ENCODE measurements around the gene GPR148. TPM values are rescaled to one million over a fixed set of nuclear protein-coding genes. Genes with fewer than 3 reads are reported as not detected.
"Not testable (repeated sequence)": the region's sequence is repeated elsewhere in the genome, so short reads cannot be mapped to it uniquely, and the experiment has no call there.

The GPR148 gene, protein sequence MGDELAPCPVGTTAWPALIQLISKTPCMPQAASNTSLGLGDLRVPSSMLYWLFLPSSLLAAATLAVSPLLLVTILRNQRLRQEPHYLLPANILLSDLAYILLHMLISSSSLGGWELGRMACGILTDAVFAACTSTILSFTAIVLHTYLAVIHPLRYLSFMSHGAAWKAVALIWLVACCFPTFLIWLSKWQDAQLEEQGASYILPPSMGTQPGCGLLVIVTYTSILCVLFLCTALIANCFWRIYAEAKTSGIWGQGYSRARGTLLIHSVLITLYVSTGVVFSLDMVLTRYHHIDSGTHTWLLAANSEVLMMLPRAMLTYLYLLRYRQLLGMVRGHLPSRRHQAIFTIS
- total RNA-seq = not detected
- not detected for polyA plus RNA-seq (ENCODE audit: insufficient read depth in 1 of 8, insufficient read length in 8 of 8, low replicate concordance in 1 of 8)
- long read RNA-seq, donor 1 = 0 reads
- long read RNA-seq, donor 2 = 0 reads
- long read RNA-seq, donor 3 = 0 reads
- long read RNA-seq, donor 4 = 0 reads
- long read RNA-seq, donor 5 = 0 reads
- long read RNA-seq, donor 6 = 0 reads
- long read RNA-seq, donor 7 = 0 reads
- long read RNA-seq, donor 8 = 0 reads
- long read RNA-seq, donor 9 = 0 reads
- long read RNA-seq, donor 10 = 0 reads
- long read RNA-seq, donor 11 = 0 reads

DNA sequence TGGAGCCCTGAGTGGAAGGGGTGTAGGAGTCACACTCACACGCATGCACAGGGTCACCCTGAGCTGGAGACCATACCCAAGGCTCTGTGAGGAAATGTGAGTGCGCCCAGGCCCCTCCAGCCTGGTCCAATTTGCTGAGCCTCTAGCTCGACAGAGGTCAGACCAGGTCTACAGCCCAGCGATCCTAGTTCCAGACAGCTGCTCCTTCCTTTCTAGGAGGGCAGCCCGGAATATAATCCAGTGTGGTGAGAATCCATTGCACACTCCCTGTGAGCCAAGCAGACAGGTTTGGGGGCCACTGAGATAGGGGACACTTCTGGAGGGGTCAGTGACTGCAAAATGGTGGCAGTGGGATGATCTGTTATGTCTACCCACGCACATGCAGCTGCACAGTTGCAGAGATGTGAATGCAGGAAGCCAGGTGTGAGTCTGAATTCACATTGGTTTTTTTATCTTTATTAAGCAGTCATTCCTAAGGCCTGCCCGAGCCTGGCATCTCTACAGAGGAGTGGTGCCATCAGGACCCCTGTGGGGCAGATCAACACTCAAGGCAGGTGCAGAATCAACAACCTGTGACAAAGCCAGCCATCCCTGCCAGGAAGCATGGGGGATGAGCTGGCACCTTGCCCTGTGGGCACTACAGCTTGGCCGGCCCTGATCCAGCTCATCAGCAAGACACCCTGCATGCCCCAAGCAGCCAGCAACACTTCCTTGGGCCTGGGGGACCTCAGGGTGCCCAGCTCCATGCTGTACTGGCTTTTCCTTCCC, at the start of gene GPR148:
GPR148 (plus strand) TSS at position 522 of the 768 bp plus-strand sequence; CDS start at position 604, 82 bp downstream.
- no peak within 1 kb of the TSS for H3K27ac ChIP-seq (ENCODE audit: low read length)
- no peaks in the 10 kb centered on the region for H3K36me3 ChIP-seq (ENCODE audit: control insufficient read depth, insufficient read depth, low read length)
- H3K27me3 ChIP-seq (ENCODE audit: control insufficient read depth, insufficient read depth, low read length) = peaks cover 21% of the 10 kb centered on the region
- H3K4me1 ChIP-seq (ENCODE audit: control insufficient read depth, insufficient read depth, low read length) = peaks cover 12% of the 10 kb centered on the region
- WGBS (ENCODE audit: insufficient coverage) = 72% methylated on average over 7 of the region's 8 CpGs
- DNase-seq = no peak
- no peak within 1 kb of the TSS for H3K4me3 ChIP-seq (ENCODE audit: low read length)
- H3K9me3 ChIP-seq (replicated peaks; ENCODE audit: control insufficient read depth, low read depth, low read length) = no peaks in the 10 kb centered on the region

DNA sequence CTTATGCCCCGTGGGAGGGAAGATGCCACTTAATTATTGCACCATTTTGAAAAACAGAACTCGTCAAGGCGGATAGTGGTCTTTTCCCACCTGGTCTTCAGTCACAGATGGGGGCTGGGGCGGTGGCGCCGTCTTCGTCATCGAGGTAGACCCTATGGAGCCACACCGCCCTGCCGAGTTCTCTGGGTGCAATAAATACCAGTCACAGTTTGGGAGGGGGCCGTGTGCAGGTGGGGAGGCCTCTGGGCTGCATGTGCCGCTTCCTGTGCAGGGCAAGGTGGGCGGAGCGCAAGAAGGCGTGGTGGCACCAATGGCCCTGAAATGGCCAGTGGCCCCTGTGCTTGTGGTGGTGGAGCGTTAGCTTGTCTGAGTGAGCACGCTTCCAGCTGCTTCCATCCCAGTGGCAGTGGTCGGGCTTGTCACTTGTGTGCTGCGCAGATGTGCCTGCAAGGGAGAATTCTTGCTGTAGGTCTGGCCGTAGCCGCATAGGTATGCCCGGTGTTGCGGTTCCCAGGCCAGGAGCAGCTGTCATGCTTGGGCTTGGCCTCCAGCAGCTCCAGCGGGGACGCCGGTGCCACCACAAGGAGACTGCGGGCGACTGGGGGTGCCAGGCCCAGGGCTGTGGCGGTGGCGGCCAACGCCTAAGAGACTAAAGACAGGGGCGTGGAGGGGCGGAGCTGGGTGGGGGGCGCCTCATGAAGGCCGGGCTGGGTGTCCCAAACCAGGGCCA, 36.7 kb upstream of the GPR148 start:
- not testable (repeated sequence) for H3K4me3 ChIP-seq (ENCODE audit: low read length); H3K27me3 ChIP-seq (ENCODE audit: control insufficient read depth, insufficient read depth, low read length); H3K27ac ChIP-seq (ENCODE audit: low read length); H3K36me3 ChIP-seq (ENCODE audit: control insufficient read depth, insufficient read depth, low read length); H3K4me1 ChIP-seq (ENCODE audit: control insufficient read depth, insufficient read depth, low read length); H3K9me3 ChIP-seq (replicated peaks; ENCODE audit: control insufficient read depth, low read depth, low read length); DNase-seq
- no CpG with 5 or more reads among the region's 35 CpGs for WGBS (ENCODE audit: insufficient coverage)

DNA sequence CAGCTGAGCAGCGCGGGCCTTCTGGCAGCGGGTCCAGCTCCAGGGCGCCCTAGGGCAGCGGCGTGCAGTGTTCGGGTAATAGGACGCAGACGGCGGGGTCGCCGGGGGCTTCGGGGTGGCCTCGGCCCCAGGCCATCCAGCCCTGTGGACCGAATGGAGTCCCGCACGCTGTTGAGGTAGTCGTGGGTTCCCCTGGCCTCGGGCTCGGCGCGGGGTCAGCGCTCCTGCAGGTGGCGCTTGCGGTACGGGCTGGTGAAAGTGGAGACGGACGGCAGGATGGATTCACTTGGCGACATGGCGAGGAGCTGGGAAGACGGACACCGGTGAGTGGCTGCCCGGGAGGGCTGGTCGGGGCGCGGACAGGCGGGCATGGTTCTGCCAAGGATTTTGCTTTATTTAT, 35.4 kb upstream of the GPR148 start:
- not testable (repeated sequence) for H3K36me3 ChIP-seq (ENCODE audit: control insufficient read depth, insufficient read depth, low read length); H3K27me3 ChIP-seq (ENCODE audit: control insufficient read depth, insufficient read depth, low read length); H3K4me1 ChIP-seq (ENCODE audit: control insufficient read depth, insufficient read depth, low read length); H3K9me3 ChIP-seq (replicated peaks; ENCODE audit: control insufficient read depth, low read depth, low read length); H3K27ac ChIP-seq (ENCODE audit: low read length); DNase-seq; H3K4me3 ChIP-seq (ENCODE audit: low read length)
- WGBS (ENCODE audit: insufficient coverage) = 0% methylated on average over 10 of the region's 37 CpGs

DNA sequence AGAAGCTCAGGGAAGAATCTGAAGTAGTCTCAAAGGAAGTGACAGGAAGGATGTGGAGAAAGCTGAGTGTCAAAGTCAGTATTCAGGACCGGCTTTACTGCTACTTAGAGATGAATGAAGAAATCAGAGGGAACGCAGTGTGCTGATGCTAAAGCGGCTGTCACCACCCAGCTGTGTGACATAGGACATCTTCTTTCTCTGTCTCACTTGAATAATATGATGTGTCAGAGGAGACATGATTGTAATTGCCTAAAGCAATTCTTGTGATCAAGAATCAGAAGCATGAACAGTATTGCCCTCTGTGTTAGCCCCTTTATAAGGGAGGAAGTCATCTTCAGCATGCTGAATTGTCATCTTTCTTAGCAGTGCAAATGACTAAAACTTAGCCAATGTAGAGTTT, 25.6 kb upstream of the GPR148 start:
- H3K4me3 ChIP-seq (ENCODE audit: low read length); H3K27ac ChIP-seq (ENCODE audit: low read length); DNase-seq; H3K36me3 ChIP-seq (ENCODE audit: control insufficient read depth, insufficient read depth, low read length); H3K9me3 ChIP-seq (replicated peaks; ENCODE audit: control insufficient read depth, low read depth, low read length); H3K4me1 ChIP-seq (ENCODE audit: control insufficient read depth, insufficient read depth, low read length); H3K27me3 ChIP-seq (ENCODE audit: control insufficient read depth, insufficient read depth, low read length): not testable (repeated sequence)
- WGBS (ENCODE audit: insufficient coverage) = 56% methylated on average over 1 of the region's 3 CpGs

DNA sequence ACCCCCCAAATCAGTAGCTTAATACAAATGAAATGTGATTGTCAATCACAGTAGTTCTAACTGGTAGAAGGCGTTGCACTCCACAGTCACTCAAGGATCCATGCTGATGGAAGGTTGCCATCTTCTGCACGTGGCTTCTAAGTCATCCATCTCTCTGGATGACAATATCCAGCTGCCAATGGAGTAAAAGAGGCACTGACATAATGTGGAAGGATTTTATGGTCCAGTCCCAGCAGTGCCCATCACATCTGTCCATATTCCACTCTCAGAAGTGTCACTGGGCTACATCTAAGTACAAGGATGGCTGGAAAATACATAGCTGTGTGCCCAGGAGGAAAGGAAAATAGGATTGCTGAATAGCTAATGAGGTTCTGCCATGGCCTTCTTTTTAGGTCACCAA, 14.1 kb upstream of the GPR148 start:
- H3K9me3 ChIP-seq (replicated peaks; ENCODE audit: control insufficient read depth, low read depth, low read length); H3K27me3 ChIP-seq (ENCODE audit: control insufficient read depth, insufficient read depth, low read length); H3K4me1 ChIP-seq (ENCODE audit: control insufficient read depth, insufficient read depth, low read length); DNase-seq; H3K27ac ChIP-seq (ENCODE audit: low read length); H3K36me3 ChIP-seq (ENCODE audit: control insufficient read depth, insufficient read depth, low read length); H3K4me3 ChIP-seq (ENCODE audit: low read length): not testable (repeated sequence)
- WGBS (ENCODE audit: insufficient coverage) = no CpG with 5 or more reads among the region's 2 CpGs

DNA sequence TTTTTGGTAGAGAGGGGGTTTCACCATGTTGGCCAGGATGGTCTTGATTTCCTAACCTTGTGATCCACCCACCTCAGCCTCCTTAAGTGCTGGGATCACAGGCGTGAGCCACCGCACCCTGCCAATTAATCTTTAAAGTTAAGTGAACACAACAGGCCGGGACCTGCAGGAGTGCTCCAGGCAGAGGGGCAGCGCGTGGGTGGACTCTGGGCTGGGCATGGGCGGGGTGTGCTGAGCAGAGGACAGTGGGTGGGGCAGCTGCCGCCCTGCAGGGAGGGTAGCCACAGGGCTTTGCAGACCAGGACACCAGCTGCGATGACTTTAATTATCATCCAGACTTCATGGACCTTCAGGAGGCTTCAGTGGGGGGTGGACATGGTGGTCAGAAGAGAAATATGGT, 8.8 kb upstream of the GPR148 start:
- Histone ChIP-seq H3K9me3 (replicated peaks; ENCODE audit: control insufficient read depth, low read depth, low read length) (no peaks in the 10 kb centered on the region), H3K27me3 (ENCODE audit: control insufficient read depth, insufficient read depth, low read length) (no peaks in the 10 kb centered on the region), H3K4me1 (ENCODE audit: control insufficient read depth, insufficient read depth, low read length) (no peaks in the 10 kb centered on the region), H3K27ac (ENCODE audit: low read length) (no peak overlapping the region), H3K36me3 (ENCODE audit: control insufficient read depth, insufficient read depth, low read length) (no peaks in the 10 kb centered on the region), H3K4me3 (ENCODE audit: low read length) (no peak overlapping the region)
- WGBS (ENCODE audit: insufficient coverage) = 76% methylated on average over 5 of the region's 8 CpGs
- DNase-seq = no peak

DNA sequence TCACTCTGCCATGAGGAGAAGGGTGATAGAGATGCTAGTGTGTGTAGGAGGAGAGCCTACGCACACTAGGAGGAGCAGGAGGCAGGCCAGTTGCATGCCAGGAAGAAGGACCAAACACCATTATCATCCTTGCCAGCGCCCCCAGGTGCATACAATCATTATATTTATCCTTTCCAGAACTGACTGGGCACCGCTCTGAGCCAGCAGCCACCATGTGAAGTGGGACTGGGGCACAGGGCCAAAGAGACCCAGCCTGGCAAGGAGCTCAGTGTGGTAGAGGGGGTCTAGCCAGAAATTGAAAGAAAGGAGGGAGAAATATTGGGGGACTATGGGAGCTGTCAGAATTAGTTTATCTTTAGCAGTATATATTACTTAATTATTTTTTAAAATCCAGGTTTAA, 8.3 kb upstream of the GPR148 start:
- WGBS (ENCODE audit: insufficient coverage) = no CpG with 5 or more reads among the region's 3 CpGs
- Histone ChIP-seq H3K36me3 (ENCODE audit: control insufficient read depth, insufficient read depth, low read length) (no peaks in the 10 kb centered on the region), H3K4me1 (ENCODE audit: control insufficient read depth, insufficient read depth, low read length) (no peaks in the 10 kb centered on the region), H3K27me3 (ENCODE audit: control insufficient read depth, insufficient read depth, low read length) (no peaks in the 10 kb centered on the region), H3K4me3 (ENCODE audit: low read length) (no peak overlapping the region), H3K27ac (ENCODE audit: low read length) (no peak overlapping the region), H3K9me3 (replicated peaks; ENCODE audit: control insufficient read depth, low read depth, low read length) (no peaks in the 10 kb centered on the region)
- DNase-seq = no peak

DNA sequence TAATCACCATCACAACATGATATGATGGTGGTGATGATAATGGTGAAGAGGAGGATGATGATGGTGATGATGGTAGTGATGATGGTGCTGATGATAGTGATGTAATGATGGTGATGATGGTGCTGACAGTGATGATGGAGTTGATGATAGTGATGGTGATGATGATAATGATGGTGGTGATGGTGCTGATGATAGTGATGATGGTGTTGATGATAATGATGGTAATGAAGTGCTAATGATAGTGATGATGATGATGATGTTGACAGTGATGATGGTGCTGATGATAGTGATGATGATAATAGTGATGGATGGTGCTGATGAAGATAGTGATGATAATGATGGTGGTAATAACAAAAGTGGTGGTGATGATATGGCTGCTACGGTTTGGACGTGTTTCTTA, 4.4 kb upstream of the GPR148 start:
- no peak overlapping the region for H3K4me3 ChIP-seq (ENCODE audit: low read length)
- DNase-seq = no peak
- whole genome bisulfite sequencing (ENCODE audit: insufficient coverage) = 93% methylated on average over 2 of the region's 2 CpGs
- H3K27me3 ChIP-seq (ENCODE audit: control insufficient read depth, insufficient read depth, low read length) = peaks cover 20% of the 10 kb centered on the region
- H3K4me1 ChIP-seq (ENCODE audit: control insufficient read depth, insufficient read depth, low read length) = peaks cover 12% of the 10 kb centered on the region
- no peaks in the 10 kb centered on the region for H3K9me3 ChIP-seq (replicated peaks; ENCODE audit: control insufficient read depth, low read depth, low read length)
- H3K27ac ChIP-seq (ENCODE audit: low read length) = no peak overlapping the region
- no peaks in the 10 kb centered on the region for H3K36me3 ChIP-seq (ENCODE audit: control insufficient read depth, insufficient read depth, low read length)

DNA sequence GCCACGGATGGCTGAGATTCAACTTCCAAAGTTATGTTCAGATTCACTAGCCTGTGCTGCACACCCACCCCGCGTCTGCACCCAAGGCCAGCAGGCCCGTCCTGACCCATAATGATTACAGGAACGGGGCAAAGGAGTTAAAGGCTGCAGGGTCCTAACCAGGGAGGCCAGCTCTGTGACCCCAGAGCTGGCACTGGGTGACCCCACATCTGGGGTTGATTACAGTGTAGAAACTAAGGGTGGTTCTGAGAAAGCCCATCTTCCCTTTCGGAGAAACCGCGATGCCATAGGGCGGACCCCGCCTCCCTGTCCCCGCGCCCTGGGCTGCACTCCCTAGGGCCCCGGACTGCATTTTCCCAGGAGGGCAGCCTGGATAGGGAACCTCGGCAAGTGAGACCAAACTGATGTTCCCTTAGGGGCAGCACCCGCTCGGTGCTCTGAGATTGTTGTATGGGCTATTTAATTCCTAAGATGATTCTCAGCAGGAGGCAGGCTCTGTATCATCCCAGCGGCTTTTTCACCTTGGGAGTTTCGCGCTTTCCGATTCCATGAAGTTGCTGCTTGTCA, 2.2 kb upstream of the GPR148 start:
- DNase-seq = no peak
- peaks cover 21% of the 10 kb centered on the region for H3K27me3 ChIP-seq (ENCODE audit: control insufficient read depth, insufficient read depth, low read length)
- H3K27ac ChIP-seq (ENCODE audit: low read length) = no peak overlapping the region
- no peaks in the 10 kb centered on the region for H3K9me3 ChIP-seq (replicated peaks; ENCODE audit: control insufficient read depth, low read depth, low read length)
- H3K4me1 ChIP-seq (ENCODE audit: control insufficient read depth, insufficient read depth, low read length) = peaks cover 12% of the 10 kb centered on the region
- WGBS (ENCODE audit: insufficient coverage) = 10% methylated on average over 16 of the region's 20 CpGs
- H3K36me3 ChIP-seq (ENCODE audit: control insufficient read depth, insufficient read depth, low read length) = no peaks in the 10 kb centered on the region
- peak overlapping the region; percentile 32 for H3K4me3 ChIP-seq (ENCODE audit: low read length)
